Cardiac muscle cell (in vitro differentiated cells and primary cell): Measurements from ENCODE around the gene AP2A1. TPM values are rescaled to one million over a fixed set of nuclear protein-coding genes. Genes with fewer than 3 reads are reported as not detected.

Source experiments
- DNase-seq, 2 donors: peaks; one replicate each; pipeline versions ENCODE4 v3.0.0 to v3.0.0-alpha.2; 2010 to 2017; ENCODE audit warnings: low read depth in 1 of 2, low spot score in 1 of 2
- H3K27ac ChIP-seq: fragments of 200-600 bp; sonication (generic); 2 replicates; pipeline ENCODE4 v1.5.1; 2016
- H3K27me3 ChIP-seq: fragments of 200-600 bp; sonication (generic); 2 replicates; pipeline ENCODE4 v1.6.0; 2016; ENCODE audit warnings: control low read depth
- H3K36me3 ChIP-seq: fragments of 200-600 bp; sonication (generic); 2 replicates; pipeline ENCODE4 v1.5.1; 2016; ENCODE audit warnings: control low read depth
- H3K4me1 ChIP-seq: fragments of 200-600 bp; sonication (generic); 2 replicates; pipeline ENCODE4 v1.8.1; 2017; ENCODE audit warnings: low read depth, mild to moderate bottlenecking, mixed run types
- H3K4me3 ChIP-seq: fragments of 200-600 bp; sonication (generic); 2 replicates; pipeline ENCODE4 v1.5.1; 2016; ENCODE audit warnings: mild to moderate bottlenecking
- H3K9me3 ChIP-seq: fragments of 200-600 bp; sonication (generic); 2 replicates; pipeline ENCODE4 v1.5.1; 2017; ENCODE audit warnings: low read depth, mild to moderate bottlenecking, control low read depth
- CTCF ChIP-seq: IDR thresholded peaks from 2 replicates; pipeline ENCODE4 v1.5.1; 2012; ENCODE audit warnings: low read depth, mild to moderate bottlenecking, low read length
- polyA plus RNA-seq: library from polyadenylated mRNA; unstranded; fragments of >200 nt; fragmentation: Nextera tagmentation; extraction: Ambion mirVana; gene quantifications from 2 replicates; pipeline ENCODE4 v1.2.1, GENCODE V29; 2016
- total RNA-seq: library from RNA; depleted of rRNA; stranded (reverse); fragments of >200 nt; gene quantifications from 2 replicates; pipeline ENCODE4 v1.2.3, GENCODE V29; 2016

AP2A1 gene
- total and polyA plus RNA-seq, 2 experiments from 2014 or later = 78.0 to 153 TPM

GRCh38 chr19:49779731-49780555 is 13.1 kb downstream of the AP2A1 start:
- no peak for DNase-seq
- Histone ChIP-seq H3K4me1 (no peaks in the 10 kb centered on the region), H3K36me3 (peaks cover 11% of the 10 kb centered on the region), H3K27ac (no peak overlapping the region), H3K27me3 (no peaks in the 10 kb centered on the region), H3K4me3 (no peak overlapping the region), H3K9me3 (no peaks in the 10 kb centered on the region)
- no peak for TF ChIP-seq CTCF

GRCh38 chr19:49780861-49781260 is 14.1 kb downstream of the AP2A1 start:
- TF ChIP-seq CTCF = no peak

GRCh38 chr19:49781394-49781793 is 14.6 kb downstream of the AP2A1 start:
- no peak for DNase-seq

More at GRCh38 chr19:49780861-49781260, 14.1 kb downstream of the AP2A1 start:
- Histone ChIP-seq H3K9me3 (no peaks in the 10 kb centered on the region), H3K4me3 (no peak overlapping the region), H3K27me3 (no peaks in the 10 kb centered on the region), H3K4me1 (no peaks in the 10 kb centered on the region), H3K36me3 (peaks cover 11% of the 10 kb centered on the region), H3K27ac (no peak overlapping the region)
- no peak for DNase-seq

GRCh38 chr19:49782515-49782914 is 15.7 kb downstream of the AP2A1 start:
- Histone ChIP-seq H3K4me1 (no peaks in the 10 kb centered on the region), H3K9me3 (no peaks in the 10 kb centered on the region), H3K27ac (no peak overlapping the region), H3K36me3 (peaks cover 11% of the 10 kb centered on the region), H3K4me3 (no peak overlapping the region), H3K27me3 (no peaks in the 10 kb centered on the region)
- DNase-seq = no peak
- no peak for TF ChIP-seq CTCF

More at GRCh38 chr19:49781394-49781793, 14.6 kb downstream of the AP2A1 start:
- H3K36me3 ChIP-seq = peaks cover 11% of the 10 kb centered on the region
- H3K27me3 ChIP-seq = no peaks in the 10 kb centered on the region
- no peak overlapping the region for H3K4me3 ChIP-seq
- no peak overlapping the region for H3K27ac ChIP-seq
- no peak for TF ChIP-seq CTCF
- H3K4me1 ChIP-seq = no peaks in the 10 kb centered on the region
- H3K9me3 ChIP-seq = no peaks in the 10 kb centered on the region

- peak; percentile 20 to 23 for DNase-seq
- no peaks in the 10 kb centered on the region for H3K9me3 ChIP-seq
- no peak for TF ChIP-seq CTCF
- H3K4me1 ChIP-seq = no peaks in the 10 kb centered on the region
- H3K4me3 ChIP-seq = no peak overlapping the region
- H3K36me3 ChIP-seq = peaks cover 11% of the 10 kb centered on the region
- peak overlapping the region; percentile 78 for H3K27ac ChIP-seq
- no peaks in the 10 kb centered on the region for H3K27me3 ChIP-seq
These were observed 19.6 kb downstream of the AP2A1 start for GRCh38 chr19:49786376-49786820.
